ENCODE measurements around the gene DNTT.

DNA sequence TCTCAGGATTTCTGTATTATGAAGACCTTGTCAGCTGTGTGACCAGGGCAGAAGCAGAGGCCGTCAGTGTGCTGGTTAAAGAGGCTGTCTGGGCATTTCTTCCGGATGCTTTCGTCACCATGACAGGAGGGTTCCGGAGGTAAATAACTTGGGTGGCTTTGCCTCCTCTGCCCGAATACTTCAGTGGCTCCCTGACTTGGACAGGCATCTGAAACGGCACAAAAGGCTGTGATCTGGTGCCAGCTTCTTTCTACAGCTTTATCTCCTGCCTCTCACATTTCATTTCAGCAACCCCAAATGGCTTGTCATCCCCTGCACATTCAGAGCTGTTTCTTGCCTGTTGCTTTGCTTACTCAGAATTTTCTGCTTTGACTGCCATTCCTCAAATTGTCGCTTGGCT lies 23.2 kb downstream of the DNTT start:
- TF ChIP-seq, protein P1, sequence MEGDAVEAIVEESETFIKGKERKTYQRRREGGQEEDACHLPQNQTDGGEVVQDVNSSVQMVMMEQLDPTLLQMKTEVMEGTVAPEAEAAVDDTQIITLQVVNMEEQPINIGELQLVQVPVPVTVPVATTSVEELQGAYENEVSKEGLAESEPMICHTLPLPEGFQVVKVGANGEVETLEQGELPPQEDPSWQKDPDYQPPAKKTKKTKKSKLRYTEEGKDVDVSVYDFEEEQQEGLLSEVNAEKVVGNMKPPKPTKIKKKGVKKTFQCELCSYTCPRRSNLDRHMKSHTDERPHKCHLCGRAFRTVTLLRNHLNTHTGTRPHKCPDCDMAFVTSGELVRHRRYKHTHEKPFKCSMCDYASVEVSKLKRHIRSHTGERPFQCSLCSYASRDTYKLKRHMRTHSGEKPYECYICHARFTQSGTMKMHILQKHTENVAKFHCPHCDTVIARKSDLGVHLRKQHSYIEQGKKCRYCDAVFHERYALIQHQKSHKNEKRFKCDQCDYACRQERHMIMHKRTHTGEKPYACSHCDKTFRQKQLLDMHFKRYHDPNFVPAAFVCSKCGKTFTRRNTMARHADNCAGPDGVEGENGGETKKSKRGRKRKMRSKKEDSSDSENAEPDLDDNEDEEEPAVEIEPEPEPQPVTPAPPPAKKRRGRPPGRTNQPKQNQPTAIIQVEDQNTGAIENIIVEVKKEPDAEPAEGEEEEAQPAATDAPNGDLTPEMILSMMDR (IDR thresholded peaks at IDR 0.05; ENCODE audit: insufficient read depth, low read length, poor library complexity, severe bottlenecking): no peak
- no peak for TF ChIP-seq EZH2phosphoT487 (conservative IDR thresholded peaks at IDR 0.05; ENCODE audit: low read length)
